ENCODE data around the gene CTU2.

Gene CTU2

DNA sequence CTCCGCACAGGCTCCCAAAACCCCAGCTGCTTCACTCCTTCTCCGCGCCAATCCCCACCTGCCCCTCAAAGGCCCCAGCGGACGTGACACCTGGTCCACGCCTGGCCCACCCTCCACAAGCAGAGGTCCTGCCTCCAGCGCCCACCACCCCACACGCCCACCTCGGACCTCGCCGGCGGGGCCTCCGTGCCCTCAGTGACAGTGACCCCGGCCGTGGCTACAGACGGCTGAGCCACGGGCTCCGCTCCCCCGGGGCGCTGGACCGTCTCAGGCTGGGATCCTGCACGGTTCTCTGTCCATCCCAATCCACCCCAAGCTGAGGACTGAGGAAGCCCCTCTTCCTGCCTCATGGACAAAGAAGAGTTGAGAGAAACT is 53.7 kb downstream of the CTU2 start:
- Histone ChIP-seq H3K4me1 (peaks cover 8% of the 10 kb centered on the region), H3K4me3 (ENCODE audit: low read depth, low read length) (no peak overlapping the region), H3K9me3 (no peaks in the 10 kb centered on the region), H3K27me3 (no peaks in the 10 kb centered on the region), H3K36me3 (no peaks in the 10 kb centered on the region)
- TF ChIP-seq, protein P1, sequence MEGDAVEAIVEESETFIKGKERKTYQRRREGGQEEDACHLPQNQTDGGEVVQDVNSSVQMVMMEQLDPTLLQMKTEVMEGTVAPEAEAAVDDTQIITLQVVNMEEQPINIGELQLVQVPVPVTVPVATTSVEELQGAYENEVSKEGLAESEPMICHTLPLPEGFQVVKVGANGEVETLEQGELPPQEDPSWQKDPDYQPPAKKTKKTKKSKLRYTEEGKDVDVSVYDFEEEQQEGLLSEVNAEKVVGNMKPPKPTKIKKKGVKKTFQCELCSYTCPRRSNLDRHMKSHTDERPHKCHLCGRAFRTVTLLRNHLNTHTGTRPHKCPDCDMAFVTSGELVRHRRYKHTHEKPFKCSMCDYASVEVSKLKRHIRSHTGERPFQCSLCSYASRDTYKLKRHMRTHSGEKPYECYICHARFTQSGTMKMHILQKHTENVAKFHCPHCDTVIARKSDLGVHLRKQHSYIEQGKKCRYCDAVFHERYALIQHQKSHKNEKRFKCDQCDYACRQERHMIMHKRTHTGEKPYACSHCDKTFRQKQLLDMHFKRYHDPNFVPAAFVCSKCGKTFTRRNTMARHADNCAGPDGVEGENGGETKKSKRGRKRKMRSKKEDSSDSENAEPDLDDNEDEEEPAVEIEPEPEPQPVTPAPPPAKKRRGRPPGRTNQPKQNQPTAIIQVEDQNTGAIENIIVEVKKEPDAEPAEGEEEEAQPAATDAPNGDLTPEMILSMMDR (IDR thresholded peaks at IDR 0.05; ENCODE audit: low read depth, low read length): no peak
- no peak for DNase-seq

DNA sequence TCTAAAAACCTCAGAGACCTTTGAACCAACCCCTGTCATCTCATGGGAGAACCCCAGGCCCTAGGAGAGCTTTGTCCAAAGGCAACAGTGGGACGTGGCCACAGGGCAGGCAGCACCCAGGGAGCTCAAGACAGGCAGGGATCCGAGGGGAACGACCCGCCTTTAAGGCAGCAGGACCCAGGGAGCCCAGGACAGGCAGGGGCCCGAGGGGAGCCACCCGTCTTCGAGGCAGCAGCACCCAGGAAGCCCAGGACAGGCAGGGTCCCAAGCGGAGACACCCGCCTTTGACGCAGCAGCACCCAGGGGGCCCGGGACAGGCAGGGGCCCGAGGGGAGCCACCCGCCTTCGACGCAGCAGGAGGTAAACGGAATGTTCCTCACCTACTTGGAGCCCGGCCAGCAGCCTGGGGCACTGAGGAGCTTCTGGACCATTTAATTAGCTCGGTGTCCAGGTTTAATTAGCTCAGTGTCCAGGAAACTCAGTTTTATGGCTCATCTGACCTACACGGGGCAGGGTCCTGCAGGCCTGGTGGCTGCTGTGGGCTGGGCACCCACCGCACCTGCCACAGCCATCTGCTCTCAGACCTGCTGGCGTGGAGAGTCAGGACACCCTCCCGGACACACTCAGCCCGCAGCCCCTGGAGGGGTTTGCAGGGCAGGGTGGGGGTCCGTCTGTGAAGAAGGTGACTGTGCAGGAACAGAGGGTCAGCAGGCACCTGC is 54.3 kb downstream of the CTU2 start:
- no peaks in the 10 kb centered on the region for H3K36me3 ChIP-seq
- no peak for DNase-seq
- H3K27me3 ChIP-seq: no peaks in the 10 kb centered on the region
- no peaks in the 10 kb centered on the region for H3K9me3 ChIP-seq
- no peak overlapping the region for H3K4me3 ChIP-seq (ENCODE audit: low read depth, low read length)
- H3K4me1 ChIP-seq: peaks cover 8% of the 10 kb centered on the region
- TF ChIP-seq, protein P1 (IDR thresholded peaks at IDR 0.05; ENCODE audit: low read depth, low read length): no peak

DNA sequence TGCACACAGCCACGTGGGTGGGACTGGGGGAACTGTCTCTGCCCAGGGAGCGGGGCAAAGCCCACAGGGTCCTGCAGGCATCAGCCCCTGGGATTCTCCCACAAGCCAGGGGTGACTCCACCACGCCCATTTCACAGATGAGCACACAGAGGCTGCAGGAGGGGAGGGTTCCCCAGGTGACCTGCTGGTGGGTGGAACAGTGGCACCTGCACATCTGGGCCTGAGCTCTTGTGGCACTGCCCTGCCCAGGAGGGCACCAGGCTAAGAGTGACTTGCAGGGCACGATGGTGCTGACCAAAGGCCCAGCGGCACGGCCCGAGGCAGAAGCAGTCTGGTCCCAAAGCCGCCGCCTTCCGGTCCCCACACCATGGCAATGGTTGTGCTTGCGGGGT is 54.8 kb downstream of the CTU2 start:
- H3K27me3 ChIP-seq: no peaks in the 10 kb centered on the region
- no peak overlapping the region for H3K4me3 ChIP-seq (ENCODE audit: low read depth, low read length)
- no peaks in the 10 kb centered on the region for H3K9me3 ChIP-seq
- H3K4me1 ChIP-seq: peaks cover 8% of the 10 kb centered on the region
- no peaks in the 10 kb centered on the region for H3K36me3 ChIP-seq
- DNase-seq: no peak
- TF ChIP-seq, protein P1 (IDR thresholded peaks at IDR 0.05; ENCODE audit: low read depth, low read length): no peak

DNA sequence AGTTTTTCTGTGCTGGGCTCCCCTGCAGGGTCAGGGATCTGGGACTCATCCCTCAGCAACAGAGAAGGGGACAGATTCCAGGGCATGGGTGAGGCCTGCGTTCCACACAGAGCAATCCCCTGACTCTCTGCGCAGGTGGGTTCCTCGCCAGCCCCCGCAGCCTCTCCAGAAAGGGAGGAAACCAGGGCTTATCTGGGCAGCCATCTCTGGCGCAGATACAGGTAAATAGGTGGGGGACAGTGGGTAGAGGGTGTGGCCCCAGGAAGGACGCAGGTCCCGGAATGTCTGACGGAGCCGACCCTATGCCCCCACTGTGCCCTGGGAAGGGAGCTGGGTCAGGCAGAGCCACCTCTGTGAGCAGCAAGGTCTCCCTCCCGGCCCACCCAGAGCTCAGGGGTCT is 55.5 kb downstream of the CTU2 start:
- Histone ChIP-seq H3K4me3 (ENCODE audit: low read depth, low read length) (no peak overlapping the region), H3K36me3 (no peaks in the 10 kb centered on the region), H3K27me3 (no peaks in the 10 kb centered on the region), H3K4me1 (peaks cover 8% of the 10 kb centered on the region), H3K9me3 (no peaks in the 10 kb centered on the region)
- TF ChIP-seq, protein P1 (IDR thresholded peaks at IDR 0.05; ENCODE audit: low read depth, low read length): no peak
- DNase-seq: no peak

DNA sequence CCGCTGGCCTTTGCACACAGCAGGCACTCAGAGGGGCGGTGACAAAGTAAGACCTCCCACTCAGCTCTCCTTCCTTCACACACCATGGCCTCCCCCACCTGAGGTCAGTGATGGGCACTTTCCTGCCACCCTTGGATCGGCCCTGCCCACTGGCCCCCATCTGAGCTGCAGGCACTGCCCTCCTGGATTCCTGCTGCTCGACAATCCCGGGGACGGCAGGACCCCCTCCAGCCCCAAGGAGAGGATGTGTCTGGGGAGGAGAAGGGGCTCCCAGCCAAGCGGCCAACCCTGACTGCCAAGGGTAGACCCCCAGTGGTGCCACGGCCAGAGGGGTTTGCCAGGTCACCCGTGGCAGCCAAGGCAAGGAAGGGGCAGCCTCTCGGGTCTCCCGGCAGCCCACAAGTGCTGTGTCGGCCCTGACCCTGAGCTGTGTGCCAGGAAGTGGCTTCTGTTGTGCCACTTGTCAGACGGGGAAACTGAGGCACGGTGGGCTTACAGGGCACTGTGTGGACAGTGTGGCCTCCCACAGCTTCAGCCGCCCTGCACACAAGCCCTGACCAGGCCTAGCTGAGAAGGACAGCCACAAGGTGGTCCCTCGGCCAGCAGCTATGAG is 56.1 kb downstream of the CTU2 start:
- Histone ChIP-seq H3K4me3 (ENCODE audit: low read depth, low read length) (no peak overlapping the region), H3K27me3 (no peaks in the 10 kb centered on the region), H3K9me3 (no peaks in the 10 kb centered on the region), H3K36me3 (no peaks in the 10 kb centered on the region), H3K4me1 (peaks cover 8% of the 10 kb centered on the region)
- TF ChIP-seq, protein P1 (IDR thresholded peaks at IDR 0.05; ENCODE audit: low read depth, low read length): no peak
- DNase-seq: no peak

DNA sequence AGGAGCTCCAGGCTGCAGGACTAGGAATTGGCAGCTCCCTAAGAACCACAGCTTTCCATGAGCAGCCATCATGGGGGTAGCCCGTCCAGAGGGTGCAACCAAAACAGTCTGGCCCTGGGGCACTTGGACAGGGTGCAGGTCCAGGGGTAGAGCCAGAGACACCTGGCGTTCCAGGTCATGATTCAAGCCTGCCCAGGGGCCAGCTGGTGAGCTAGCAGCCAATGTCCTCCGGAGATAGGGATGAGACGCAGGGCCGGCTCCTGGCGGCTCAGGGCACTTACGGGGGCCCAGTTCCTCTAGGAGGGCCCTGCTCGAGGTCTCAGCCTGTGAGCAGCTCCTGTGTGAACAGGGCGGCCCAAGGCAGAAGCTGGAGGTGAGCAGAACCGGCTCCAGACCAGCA is 56.6 kb downstream of the CTU2 start:
- Histone ChIP-seq H3K4me3 (ENCODE audit: low read depth, low read length) (no peak overlapping the region), H3K36me3 (no peaks in the 10 kb centered on the region), H3K27me3 (no peaks in the 10 kb centered on the region), H3K9me3 (no peaks in the 10 kb centered on the region), H3K4me1 (peaks cover 8% of the 10 kb centered on the region)
- TF ChIP-seq, protein P1 (IDR thresholded peaks at IDR 0.05; ENCODE audit: low read depth, low read length): no peak
- no peak for DNase-seq

All from BE2C (cell line).